Epidermal melanocyte (primary cell): ENCODE data around the gene HGFAC.
A peak's percentile ranks its signal among the peaks of the same experiment; 100 is the strongest.

Experiments
- DNase-seq: peaks from one replicate; pipeline ENCODE4 v3.0.0; 2011; ENCODE audit warnings: low spot score; ENCODE audit not compliant: insufficient read length

Gene HGFAC

GRCh38 chr4:3472411-3473141, 30.8 kb downstream of the HGFAC start:
- DNase-seq = no peak

DNA sequence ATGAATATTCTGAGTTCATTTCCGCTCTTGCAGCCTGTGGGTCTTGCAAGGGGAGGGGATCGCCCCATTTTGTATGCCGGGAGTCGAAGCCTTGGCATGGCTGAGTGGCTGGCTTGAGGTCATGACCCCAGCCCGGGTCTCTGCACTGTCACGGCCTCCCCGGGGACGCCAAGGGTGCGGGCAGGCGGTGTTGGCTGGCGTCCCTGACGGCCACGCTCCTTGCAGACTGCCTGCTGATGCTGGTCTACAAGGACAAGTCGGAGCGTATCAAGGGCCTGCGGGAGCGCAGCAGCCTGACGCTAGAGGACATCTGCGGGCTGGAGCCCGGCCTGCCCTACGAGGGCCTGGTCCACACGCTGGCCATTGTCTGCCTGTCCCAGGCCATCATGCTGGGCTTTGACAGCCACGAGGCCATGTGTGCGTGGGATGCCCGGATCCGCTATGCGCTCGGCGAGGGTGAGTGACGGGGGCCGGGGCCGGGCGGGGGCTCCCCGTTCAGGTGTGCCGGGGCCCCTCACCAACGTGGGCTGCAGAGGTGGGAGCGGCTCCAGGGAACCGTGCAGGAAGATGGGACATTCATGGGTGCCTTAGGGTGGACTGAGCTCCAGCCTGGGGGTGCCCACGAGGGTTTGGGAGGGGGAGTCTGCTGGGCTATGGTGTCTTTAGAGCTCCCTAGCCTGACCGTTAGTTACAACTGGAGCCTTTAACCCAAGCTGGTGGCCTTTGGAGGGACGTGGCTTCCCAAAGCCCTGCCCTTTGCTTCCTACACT, 31.6 kb downstream of the HGFAC start:
- no peak for DNase-seq

- no peak for DNase-seq
Measured at GRCh38 chr4:3473996-3474765, 32.4 kb downstream of the HGFAC start.

DNA sequence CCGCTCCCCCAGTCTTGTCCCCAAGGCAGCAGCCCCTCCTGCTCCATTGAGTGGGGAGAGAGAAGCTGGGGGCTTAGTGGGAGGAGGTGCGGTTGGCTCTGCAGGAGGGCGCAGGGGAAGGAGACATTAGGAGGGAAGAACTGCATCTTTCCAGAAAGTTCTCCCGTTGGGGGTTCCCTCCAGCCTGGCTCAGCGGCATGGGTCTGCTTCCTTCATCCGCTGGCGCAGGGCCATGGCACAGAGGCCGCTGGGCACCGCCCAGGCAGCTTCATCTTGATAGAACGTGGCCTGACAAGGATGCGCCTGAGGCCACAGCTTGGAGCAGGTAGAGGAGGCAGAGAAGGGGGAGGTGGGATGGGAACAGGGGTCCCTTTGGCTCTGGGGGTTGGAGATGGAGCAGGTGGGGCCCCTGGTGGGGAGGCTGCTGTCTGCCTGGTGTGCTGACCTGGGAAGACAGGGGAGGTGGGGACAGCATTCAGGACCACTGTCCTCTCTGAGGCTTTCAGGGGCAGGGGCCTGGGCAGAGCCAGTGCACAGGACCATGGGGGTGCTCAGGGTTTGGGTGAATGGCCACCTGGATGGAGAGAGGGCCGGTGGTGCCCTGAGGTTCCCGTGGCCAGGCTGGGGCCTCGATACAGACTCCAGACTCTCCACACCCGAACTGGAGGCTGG, 33.4 kb downstream of the HGFAC start:
- DNase-seq = no peak

DNA sequence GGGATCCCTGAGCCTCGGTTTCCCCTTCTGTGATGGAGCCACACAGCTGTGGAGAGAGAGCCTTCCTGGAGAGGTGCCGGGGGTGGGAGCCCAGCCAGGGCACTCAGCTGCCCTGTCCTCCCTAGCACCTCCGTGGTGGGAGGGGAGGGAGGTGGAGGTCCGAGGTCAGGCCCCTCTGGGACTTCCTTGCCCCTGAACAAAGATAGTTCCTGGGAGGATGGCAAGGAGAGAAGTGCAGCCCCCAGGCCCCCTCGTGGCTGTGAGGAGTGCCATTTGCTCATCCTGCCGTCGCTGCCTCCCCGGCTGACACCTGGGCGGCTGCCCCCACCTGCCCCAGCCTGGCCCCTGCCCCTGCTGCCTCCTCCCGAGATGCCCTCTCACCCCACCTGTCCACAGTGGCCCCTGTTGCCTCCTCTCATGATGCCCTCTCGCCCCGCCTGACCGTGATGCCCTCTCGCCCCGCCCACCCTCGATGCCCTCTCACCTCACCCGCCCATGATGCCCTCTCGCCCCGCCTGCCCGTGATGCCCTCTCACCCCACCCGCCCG, 34.0 kb downstream of the HGFAC start:
- DNase-seq = no peak

DNA sequence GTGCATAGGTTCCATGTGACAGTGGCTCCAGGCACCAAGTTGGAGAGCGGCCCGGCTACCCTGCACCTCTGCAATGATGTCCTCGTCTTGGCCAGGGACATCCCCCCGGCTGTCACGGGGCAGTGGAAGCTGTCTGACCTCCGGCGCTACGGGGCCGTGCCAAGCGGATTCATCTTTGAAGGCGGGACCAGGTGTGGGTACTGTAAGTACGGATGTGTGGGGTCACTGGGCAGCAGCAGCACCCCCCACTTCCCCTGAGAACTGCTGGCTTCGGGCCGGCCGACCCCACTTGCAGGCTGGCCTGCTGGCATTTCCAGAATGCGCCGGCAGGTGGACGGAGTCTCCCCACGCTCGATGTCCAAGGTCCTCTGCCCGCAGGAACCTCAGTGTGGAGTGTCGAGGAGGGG, 34.6 kb downstream of the HGFAC start:
- DNase-seq = no peak

GRCh38 chr4:3476936-3477749, 35.4 kb downstream of the HGFAC start:
- no peak for DNase-seq

DNA sequence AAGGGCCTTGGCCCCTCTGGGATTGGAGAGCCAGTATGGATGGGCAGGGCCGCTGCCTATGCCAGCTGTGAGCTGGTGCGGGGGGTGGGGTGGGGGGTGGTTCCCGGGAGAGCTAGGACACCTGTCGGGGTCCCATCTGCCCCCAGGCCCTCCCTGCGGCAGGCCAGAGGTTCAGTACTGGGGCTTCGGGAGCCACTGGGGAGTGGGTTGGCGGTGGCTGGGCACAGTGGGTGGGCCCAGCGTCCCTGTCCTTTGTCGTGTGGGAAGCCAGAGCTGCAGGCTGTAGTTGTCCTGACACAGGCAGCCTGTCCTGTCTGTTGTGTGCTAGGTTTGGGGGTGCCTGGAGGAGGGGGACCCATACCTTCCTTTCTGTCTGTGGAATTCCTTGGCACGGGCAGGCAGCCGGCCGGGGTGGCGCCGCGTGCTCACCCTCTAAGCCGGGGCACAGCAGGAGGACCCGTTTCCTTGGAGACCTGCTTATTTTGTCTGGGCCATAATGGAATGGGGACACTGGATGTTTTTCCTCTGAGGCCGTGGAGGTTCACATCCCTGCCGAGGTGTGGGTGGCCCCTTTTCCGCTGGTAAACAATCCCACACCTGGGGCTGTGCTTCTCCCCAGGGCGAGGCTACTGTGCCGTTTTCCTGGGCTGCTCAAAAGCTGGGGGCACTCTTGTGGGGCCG, 36.1 kb downstream of the HGFAC start:
- DNase-seq = no peak

GRCh38 chr4:3478446-3479357, 36.9 kb downstream of the HGFAC start:
- DNase-seq = no peak

DNA sequence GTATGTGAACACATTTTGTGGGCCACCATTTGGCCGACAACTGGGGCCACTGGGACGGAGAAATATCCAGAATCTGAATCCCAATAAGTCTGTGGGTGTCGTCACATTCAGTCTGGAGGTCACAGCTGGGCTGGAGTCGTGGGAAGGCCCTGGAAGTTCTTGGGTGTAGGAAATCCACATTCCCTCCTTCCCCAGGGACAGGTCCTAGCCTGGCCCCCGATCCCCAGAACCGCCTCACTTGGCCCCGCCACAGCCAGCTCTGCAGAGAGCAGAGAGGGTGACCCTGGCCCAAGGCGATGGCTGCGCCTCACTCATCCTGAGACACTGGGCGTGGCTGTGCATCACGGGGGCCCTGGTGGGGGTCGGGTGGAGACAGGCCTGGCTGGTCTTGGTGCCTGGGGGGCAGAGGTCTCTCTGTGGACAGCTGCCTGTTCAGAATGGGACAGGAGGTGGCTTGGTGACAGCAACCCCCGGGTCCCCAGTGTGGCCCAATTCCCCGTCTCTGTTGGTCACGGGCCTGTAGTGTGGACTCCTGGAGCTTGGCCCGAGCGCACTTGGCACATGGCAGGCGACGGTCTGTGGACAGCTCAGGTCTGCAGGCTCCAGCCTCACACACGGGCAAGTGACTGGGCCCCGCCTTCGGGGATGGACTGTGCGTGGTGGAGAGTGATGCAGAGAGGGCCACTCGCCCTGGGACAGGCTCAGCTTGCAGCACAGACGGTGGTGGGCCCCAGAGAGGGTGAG, 37.8 kb downstream of the HGFAC start:
- no peak for DNase-seq

DNA sequence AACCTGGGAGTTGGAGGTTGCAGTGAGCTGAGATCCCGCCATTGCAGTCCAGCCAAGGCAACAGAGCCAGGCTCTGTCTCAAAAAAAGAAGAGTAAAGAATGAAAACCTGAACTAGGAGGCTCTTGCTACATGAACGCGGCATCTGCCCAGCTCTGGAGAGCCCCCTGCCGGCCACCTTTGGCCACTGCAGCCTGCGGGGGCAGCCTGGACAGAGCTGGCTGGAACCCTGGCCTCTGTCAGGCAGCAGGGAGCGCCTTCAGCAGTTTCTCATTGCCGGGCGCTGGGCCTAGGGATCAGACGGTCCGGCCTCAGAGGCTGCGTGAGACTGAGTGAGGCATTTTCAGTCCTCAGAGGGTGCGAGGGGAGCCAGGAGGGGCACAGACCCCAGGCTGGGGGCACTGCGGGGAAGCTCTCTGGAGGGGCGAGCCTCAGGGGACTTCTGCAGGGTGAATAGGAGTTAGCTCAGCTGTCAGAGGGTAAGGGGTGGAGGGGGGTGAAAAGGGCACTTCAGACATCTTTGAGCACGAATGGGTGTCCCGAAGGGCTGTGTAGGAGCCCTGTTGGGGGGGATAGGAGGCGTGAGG, 38.9 kb downstream of the HGFAC start:
- peak; percentile 86 for DNase-seq

GRCh38 chr4:3481113-3481531, 39.4 kb downstream of the HGFAC start:
- no peak for DNase-seq

GRCh38 chr4:3481783-3482393, 40.1 kb downstream of the HGFAC start:
- DNase-seq = no peak

- DNase-seq = no peak
Measured at GRCh38 chr4:3482707-3483106, 40.9 kb downstream of the HGFAC start.

- peak; percentile 56 for DNase-seq
Measured at GRCh38 chr4:3483471-3483921, 41.7 kb downstream of the HGFAC start.

GRCh38 chr4:3484057-3484973, 42.5 kb downstream of the HGFAC start:
- no peak for DNase-seq
